Non-pigmented ciliary epithelial cell (primary cell): Measurements from ENCODE around the gene DTNA.

ENCODE experiments used
- DNase-seq: peaks from one replicate; pipeline ENCODE4 v3.0.0-alpha.2; 2010; ENCODE audit warnings: low read depth

The DTNA gene

DNA sequence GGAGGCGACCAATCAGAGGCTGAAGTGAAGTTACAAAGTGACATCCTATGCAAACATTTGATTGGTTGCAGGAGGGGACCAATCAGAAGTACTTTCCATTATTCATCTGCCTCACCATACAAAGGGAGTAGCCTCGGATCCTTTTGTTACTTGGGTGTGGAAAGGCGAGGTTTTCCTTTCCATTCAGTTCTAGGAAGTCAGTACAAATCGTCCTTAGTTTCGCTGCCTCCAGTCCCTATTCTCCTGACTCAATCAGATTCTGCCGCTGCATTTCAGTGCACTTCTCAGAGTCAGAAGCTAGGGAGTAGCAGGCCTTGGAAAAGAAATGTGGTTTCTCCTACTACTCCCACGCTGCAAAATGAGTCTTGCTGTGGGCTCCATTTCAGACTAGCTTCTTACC, 149.4 kb downstream of the DTNA start:
- no peak for DNase-seq

DNA sequence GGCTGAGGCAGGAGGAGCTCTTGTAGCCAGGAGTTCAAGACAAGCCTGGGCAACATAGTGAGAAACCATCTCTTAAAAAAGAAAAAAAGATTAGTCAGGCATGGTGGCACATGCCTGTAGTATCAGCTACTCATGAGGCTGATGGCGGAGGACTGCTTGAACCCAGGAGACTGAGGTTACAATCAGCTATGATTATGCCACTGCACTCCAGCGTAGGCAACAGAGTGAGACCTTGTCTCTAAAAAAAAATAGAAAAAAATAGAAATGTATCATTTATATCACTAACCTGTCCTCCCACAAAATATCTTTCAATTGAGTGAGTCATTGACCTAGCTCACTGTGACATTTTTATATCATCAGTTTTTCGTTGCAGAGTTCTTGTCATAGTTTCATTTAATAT, 152.5 kb downstream of the DTNA start:
- DNase-seq, result no peak

DNA sequence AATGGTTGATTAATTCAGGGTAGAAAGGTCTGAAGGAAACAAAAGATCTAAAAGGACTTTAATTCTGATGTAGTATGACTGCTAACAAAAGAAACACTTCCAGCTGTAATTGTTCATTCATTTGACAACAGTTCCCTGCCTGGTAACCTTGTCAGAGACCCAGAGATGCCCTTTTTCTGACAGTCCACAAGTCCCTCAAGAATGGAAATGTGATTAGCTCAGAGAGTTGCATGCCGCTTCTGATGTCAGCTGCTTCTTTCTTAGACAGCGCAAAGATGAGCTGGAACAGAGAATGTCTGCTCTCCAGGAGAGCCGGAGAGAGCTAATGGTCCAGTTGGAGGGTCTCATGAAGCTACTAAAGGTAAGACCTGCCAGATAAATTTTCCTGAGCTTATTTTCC, 153.6 kb downstream of the DTNA start:
- DNase-seq, result no peak

DNA sequence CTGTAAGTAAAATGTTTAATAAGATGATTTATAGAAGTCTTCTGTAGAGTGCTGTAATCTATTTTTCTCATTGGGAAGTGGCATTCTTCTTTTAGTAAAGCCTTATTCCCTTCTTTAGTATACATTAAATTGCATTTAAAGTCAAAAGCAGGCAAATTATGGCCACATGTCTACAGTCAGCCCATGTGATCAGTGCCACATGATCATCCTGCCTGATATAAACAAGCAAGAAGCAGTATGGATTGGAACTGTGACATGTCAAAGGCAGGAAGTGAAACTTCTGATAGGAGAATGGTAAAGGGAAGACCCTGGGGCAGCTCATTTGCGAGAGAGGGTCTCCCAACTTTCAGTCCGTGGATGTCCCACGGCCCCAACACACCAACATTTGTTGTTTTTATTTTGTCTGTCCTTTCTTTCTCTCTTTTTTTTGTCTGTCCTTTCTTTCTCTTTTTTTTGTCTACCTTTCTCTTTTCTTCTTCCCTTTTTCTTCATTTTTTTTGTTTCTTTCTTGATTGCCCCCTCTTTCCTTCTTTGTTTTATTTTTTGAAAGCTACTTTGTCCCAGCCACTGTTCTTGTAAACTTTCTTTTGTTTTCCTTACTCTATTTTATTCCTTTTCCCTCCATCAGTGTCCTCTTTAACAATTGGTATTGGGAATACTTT, 154.9 kb downstream of the DTNA start:
- DNase-seq, result no peak

DNA sequence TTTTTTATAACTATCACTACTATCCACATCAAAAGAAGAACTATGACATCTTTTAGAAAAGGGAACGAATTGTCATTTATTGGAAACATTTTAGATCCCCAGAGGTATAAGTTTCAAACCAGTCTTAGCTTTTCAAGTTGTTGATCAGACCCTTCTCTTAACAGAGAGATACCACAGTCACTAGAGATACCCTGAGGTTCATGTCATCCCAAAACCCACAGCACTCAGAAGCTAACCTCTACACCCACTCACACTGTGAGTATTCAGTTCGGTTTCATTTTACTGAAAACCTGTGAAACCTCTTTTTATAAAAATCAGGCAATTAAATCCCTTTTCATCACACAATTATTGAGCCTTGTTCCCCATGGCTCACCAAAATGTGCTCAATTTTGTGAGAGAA, 156.2 kb downstream of the DTNA start:
- DNase-seq, result no peak

DNA sequence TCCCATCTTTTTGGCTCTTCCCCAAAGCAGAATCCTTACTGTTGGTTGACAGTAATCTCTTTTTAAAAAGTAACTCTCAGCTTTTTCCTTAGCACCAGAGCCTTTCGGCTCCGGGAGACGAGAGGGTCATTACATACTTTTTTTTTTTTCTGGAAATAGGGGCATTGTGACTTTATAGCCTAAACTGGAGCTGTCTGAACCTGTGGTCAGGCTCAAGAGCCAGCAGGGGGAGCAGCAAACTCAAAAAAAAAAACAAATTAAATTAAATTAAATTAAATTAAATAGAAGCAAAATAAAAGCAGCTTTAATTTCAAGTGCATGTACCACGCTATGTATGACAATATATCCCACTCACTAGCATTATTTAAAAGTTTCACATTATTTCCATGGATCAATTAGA, 156.6 kb downstream of the DTNA start:
- no peak for DNase-seq

DNA sequence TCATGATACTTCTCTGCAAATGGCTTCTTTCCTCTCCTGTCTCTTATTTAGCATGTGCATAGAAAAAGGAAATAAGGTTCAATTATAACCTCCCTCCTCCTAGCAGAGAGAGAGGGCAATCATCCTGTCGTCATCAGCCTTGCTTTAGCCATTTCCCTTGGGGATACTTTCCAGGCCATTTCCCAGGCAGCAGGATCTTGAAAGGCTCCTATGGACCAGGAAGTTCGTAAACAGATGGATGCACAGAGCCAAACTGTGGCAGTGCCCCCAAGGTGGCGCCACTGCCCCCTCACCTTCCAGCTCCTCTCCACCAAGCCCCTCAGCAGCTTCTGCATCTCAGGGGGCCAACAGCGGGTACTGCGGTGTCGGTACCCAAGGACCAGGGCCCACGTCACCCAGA, 157.4 kb downstream of the DTNA start:
- DNase-seq, result no peak

DNA sequence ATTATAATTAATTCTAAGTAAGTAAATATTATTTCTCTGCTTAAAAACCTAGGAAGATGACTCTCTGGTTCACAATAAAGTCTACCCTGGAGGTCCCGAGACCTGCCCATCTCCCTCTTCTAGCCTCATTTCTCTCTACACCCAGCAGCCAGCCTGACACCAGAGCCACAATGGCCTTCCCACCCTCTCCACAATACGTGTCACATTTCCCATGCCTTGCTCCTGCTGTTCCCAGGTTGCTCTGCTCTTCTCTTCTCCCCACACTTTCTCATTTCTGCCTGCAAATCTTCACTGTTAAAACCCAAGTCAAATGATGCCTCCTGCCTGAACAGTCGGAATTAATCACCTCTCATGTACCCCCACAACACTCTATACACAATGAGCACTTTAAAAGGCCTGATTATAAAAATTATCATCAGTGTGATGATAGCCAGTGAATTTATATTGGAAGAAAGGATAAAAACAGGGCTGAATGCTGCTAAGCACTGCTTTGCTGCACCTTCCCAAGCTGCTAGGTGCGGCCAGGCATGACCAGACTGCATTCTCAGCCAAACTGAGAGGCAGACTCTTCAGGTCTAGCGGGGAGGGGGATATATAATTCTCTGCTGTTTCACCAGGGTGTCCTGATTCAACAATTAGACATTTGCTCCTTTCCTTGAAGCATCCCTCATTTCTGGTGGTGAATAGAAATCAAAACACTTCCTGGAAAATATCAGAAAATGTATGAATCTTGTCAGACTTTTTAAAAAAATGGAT, 160.6 kb downstream of the DTNA start:
- DNase-seq, result no peak

DNA sequence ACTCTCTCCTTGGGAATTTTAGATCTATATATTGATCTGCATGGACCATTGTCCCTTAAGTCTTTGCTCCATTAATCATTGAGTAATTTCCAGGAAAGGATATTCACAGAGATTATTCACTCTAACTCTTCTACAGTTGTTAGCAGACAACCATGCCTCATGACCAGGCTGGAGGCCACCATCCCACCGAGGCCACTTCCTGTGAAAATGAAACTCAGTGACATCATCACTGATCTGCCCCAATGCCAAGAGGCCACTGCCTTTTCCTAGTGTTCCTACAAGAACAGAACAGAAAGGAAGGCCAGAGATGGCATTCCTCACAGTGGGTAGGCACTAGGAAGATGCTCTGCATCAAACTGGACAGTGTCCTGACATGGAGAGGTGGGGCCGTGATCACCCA, 161.3 kb downstream of the DTNA start:
- no peak for DNase-seq

DNA sequence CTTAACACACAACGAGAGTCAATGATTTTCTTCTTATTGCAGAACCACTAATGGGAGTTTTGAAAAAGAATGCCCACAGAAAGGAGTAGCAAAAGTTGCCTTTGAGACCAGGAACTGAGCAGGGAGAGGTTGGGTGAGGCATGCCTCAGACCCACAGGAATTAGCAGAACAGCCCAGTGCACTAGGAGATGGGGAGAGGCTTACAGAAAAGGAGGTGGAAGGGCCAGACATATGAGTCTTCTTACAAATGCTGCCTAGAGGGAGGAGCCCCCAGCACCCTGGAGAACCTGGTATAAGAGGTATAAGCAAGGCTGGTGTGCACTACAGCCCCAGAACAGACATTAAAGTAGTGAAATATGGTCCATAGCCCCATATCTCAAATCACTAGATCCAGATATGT, 162.0 kb downstream of the DTNA start:
- DNase-seq, result no peak

DNA sequence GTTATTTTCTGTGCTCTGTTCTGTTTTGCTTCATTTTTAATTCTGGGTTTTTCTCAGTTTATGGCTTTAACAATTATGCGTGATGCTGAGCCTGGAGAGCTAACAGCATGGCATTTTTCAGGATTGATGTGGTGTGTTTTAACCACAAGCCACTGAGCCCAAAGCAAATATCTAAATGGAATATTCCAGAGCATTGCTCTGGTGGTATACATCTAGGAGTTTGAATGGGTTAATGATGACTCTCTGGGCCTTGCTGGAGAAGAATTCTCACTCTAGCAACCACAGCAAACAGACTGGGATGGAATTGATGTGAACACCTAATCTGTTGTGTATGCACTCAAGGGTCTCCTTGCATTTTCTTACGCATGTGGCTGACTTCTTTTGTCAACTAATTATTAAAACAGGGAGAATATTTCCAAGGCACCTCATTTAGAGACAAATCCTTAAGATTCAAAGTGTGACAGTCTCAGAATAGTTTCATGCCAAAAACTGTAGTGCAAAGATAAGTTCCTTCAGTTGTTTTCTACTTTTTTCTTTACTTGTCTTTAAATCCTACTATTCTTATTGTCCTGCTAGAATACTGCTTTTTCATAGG, 164.0 kb downstream of the DTNA start:
- no peak for DNase-seq

DNA sequence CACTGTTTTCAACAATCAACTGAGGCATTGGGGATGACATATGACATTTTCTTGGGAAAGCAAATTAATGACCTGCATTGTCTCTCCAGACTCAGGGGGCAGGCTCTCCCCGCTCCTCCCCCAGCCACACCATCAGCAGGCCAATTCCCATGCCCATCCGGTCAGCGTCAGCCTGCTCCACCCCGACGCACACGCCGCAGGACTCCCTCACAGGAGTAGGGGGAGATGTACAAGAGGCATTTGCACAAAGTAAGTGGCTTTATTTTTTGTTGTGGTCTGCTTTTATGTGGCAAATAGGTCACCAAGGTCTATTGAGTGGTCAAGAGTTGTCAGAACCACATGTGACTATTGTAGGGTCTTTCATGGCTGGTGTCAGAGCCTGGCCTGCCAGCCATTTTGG, 165.1 kb downstream of the DTNA start:
- DNase-seq, result no peak

DNA sequence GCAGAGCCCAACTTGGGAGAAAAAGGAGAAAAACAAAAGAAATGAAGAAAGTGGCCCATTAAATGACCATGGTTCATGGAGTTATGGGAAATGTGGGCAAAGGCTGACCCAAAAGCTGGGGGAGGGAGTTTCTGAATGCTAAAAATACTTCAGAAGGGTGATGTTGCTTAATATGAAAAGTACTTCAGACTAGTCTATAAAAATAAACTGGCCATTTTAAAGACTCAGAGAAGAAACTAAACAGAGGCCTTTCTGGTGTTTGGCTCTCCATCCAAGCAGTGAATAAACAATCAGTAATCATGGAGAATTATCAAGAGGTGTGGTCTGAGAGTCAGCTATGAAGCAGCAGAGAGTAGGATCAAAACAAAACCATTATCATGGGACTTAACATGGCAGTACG, 170.3 kb downstream of the DTNA start:
- DNase-seq, result no peak

DNA sequence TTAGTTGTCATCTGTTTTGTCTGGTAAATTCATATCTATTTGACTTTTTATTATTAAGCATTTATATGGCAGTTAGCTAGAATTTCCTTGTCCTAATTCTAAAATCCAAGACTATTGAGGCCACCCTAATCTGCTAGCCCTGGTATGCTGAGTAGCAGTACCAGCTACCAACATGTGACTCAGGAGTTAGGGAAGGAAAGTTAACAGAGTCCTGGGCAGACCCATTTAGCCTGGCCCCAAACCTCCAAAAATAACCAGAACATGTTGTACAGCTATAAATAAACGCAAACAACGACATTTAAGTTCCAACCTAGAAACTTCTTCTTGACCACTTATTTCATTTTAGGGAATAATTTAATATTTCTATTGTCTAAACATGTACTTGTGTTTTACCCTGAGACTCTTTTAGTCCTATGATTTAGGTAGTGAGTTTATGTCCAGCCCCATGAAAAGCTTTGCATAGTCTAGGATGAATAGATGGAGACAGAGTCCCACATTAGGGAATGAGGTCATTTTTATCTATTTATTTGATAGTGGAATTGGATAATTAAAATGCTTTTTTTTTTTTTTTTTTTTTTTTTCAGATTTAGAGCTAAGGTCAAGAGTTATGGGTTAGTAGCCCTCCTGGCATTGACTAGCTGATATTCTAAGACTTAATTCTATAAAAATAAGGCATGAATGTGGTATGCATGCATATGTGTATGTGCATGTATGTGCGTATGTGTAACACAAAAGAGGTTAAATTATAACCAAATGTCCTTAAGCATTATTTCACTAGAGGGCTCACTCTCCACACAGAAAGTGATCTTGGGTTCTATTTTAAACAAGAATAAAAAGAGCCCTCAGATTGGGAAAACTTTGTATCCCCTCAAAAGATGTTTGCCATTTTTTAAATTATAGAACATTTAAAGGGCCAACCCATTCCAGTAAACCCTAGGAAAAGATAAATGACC, 171.1 kb downstream of the DTNA start:
- no peak for DNase-seq

DNA sequence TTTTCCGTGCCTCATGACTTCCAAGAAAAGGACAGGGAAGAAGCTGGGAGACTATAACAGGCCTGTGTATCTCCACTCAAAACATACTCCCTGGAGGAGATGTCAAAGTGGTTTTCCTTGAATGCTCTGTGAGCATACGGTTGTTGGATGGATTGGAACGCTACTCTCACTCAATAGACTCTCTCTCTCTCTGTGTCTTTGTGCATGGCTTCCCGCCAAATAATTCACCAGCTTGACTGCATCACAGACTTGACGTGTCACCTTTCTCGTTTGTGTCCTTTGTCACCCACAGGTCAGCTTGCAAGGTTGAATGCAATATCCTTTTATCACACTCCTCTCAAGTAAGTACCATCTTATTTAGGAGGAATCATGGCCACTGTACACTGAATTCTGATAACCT, 174.3 kb downstream of the DTNA start:
- DNase-seq, result no peak

DNA sequence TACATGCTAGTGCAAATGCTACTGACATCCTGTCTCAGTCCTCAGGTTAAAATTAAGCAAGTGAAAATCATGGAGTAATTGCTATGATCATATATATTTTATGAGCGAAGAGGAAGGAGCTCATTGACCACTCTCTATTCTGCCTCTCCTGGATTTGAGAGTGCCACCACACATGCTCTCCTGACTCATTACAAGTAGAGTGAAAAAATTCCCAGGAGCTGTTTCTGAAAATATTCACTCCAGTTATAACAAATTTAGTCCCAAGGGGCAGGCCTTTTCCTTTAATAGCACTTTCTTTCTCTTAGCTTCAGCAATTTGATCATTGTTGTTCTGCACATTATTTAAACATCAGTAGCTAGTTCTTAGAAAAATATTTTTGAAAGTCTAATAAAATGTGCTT, 176.1 kb downstream of the DTNA start:
- DNase-seq, result no peak

DNA sequence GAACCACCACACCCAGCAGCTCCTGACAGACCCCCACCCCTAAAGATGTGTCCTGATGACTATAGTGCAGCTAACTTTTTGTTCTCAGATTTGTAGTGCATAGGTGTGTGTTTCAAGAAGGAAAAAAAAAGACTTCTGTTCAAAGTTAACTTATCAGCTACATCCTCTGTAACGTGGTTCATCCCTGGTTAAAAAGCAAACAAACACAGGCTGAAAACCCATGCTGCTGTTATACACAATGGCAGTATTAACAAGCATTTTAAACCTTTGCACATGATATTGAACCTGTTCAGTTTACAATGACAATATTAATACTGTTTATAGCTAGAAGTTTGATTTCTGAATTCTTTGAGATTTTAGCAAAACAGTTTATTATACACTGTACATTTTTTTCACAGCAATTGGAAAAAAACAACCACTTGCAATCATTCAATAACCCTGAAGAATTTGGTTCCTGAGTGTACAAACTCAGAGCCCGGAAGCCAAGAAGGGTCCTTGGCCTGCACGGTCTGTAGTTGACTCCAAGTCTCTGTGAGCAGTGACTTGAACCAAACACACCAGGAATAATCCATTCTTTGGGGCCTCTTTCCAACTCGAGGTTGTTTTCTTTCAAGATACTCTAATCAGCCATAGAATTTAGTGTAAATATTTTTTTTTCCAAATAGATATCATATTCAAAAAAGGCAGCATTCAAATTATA, 177.9 kb downstream of the DTNA start:
- DNase-seq, result no peak

DNA sequence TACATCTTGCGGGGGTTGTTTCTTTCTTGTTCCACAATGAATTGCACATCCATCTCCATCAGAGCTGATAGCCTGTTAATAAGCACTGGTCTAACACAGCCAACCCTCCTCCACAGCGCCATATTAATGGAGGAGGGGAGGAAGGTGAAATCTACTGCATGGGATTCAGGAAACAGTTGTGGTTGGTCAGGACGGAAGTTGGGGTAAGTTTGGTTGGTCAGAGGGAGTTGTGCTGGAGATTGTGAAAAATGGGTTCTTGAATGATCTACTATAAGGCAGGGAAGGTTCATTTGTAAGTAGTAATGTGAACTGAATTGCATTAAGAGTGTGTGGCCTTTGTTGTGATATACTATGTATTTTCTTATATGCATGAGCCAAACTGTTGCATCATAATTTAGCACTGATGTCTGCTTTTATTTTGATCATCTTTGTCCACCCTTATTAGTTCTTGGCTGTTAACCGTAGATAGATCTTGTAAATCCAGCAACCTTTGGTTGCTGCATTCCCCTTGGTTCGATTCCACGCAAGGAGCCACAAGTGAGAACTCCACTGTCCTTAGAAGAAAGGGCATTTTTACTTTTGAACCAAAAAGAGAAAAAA, 180.5 kb downstream of the DTNA start:
- DNase-seq, result no peak

DNA sequence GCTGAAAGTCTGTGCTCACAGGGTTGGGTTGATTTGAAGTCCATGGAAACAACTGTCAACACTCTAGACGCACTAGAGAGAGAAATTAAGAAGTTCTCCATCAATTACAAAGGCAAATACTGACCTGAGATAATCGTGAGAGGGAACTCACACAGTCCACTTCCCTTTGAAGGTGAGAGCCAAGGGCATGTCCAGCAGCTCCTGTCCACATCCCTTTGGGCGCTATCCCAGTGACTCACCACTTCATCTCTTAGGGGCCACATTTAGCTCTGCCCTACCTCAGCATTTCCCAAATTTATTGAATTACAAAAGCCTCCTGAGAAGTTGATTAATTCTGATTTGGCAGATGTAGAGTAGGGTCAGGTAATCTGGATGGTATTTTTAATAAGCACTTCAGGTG, 182.3 kb downstream of the DTNA start:
- DNase-seq, result no peak

DNA sequence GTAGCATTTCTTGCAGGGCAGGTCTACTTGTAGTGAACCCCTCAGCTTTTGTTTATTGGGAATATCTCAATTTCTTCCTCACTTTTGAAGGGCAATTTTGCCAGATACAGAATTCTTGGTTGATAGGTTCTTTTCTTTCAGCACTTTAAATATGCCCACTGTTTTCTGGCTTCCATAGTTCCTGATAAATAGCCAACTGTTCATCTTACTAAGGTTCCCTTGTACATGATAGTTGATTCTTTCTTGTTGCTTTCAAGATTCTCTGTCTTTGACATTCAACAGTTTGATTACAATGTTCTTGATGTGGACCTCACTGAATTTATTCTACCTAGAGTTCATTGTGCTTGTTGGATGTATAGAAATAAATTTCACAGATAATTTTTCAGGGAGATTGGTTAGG, 183.1 kb downstream of the DTNA start:
- DNase-seq, result no peak

DNA sequence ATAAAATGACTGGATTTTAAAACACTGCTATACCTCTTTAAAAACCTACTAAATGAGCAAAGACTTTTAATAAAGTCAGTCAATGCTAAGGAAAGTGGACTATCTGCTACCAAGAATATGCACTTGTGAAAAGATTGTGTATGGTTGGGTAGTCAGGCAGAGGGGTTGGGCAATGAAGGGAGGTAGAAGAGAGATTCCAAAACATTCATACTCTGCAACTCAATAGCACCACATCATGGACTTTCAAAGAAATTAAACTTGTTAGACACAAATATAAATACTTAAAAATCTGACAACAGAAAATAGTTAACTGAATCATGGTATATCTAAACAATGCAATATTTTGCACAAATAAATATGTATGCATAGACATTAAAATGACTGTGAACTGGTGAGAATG, 191.2 kb downstream of the DTNA start:
- DNase-seq, result no peak

DNA sequence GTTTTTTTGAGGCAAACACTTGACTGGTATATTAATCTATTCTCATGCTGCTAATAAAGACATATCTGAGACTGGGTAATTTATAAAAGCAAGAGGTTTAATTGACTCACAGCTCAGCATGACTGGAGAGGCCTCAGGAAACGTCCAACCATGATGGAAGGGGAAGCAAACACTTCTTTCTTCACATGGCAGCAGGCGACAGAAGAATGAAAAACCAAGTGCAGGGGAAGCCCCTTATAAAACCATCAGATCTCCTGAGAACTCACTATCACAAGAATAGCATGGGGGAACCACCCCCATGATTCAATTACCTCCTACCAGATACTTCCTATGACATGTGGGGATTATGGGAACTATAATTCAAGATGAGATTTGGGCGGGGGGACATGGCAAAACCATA, 194.9 kb downstream of the DTNA start:
- no peak for DNase-seq
